Panc1 (cell line): ENCODE results near the gene HNF1B. TPM values are rescaled to one million over a fixed set of nuclear protein-coding genes. Genes with fewer than 3 reads are reported as not detected.

Source experiments
- ATAC-seq: fragments of 200-7000 bp; cut with Tn5 transposase; 2 replicates; pipeline ENCODE4 v1.9.1; 2020; ENCODE audit warnings: mild to moderate bottlenecking, moderate library complexity
- BruUV-seq: library from RNA; stranded (reverse); fragments of 400-500 nt; replicated peaks from 2 replicates; lab custom pipeline; 2021; lab: Mats Ljungman, UMichigan
- CTCF ChIA-PET: fragments of 300-600 bp; sonication (Branson Sonifier 250); formaldehyde crosslinking; loops from one replicate; lab custom pipeline; 2022; ENCODE audit warnings: antibody characterized with exemption; lab: Charles Lee
- POLR2A ChIA-PET: fragments of 300-600 bp; sonication (Branson Sonifier 250); formaldehyde crosslinking; loops from one replicate; lab custom pipeline; 2022; ENCODE audit warnings: antibody characterized with exemption; lab: Charles Lee
- DNase-seq: peaks from one replicate; pipeline ENCODE4 v3.0.0-alpha.2; 2010; ENCODE audit warnings: low read depth, low spot score
- H3K27ac ChIP-seq: 2 replicates; pipeline ENCODE4 v1.5.1; 2011; ENCODE audit warnings: mild to moderate bottlenecking, low read length, inconsistent platforms
- H3K27me3 ChIP-seq: fragments of 200-500 bp; sonication (Bioruptor generic); 2 replicates; pipeline ENCODE4 v1.6.0; 2014; ENCODE audit warnings: low read length, inconsistent platforms; ENCODE audit not compliant: control insufficient read depth, insufficient read depth
- H3K36me3 ChIP-seq: fragments of 200-500 bp; sonication (Bioruptor generic); 2 replicates; pipeline ENCODE4 v1.5.1; 2014; ENCODE audit warnings: inconsistent platforms, mild to moderate bottlenecking, low read length, moderate library complexity; ENCODE audit not compliant: control insufficient read depth, insufficient read depth
- H3K4me1 ChIP-seq: 2 replicates; pipeline ENCODE4 v1.5.1; 2011; ENCODE audit warnings: inconsistent platforms, mild to moderate bottlenecking, low read length, moderate library complexity; ENCODE audit not compliant: control insufficient read depth, insufficient read depth
- H3K4me3 ChIP-seq, 2 experiments: 2 replicates each; pipeline ENCODE4 v1.5.1; 2011 to 2012; ENCODE audit warnings: low read depth in 2 of 2, low read length in 2 of 2, mild to moderate bottlenecking in 2 of 2, inconsistent platforms in 1 of 2, moderate library complexity in 1 of 2
- H3K9me3 ChIP-seq: fragments of 200-500 bp; sonication (Bioruptor generic); 2 replicates; pipeline ENCODE4 v1.5.1; 2014; ENCODE audit warnings: low read depth, mild to moderate bottlenecking, inconsistent platforms, low read length, moderate library complexity; ENCODE audit not compliant: control insufficient read depth, insufficient read depth
- POLR2AphosphoS5 ChIP-seq: IDR thresholded peaks from 2 replicates; pipeline ENCODE4 v1.6.1; 2012; ENCODE audit warnings: mild to moderate bottlenecking, low read depth, low read length, moderate library complexity
- SIN3A ChIP-seq: IDR thresholded peaks from 2 replicates; pipeline ENCODE4 v1.6.1; 2012; ENCODE audit warnings: low read depth, mild to moderate bottlenecking, low read length, moderate library complexity, borderline replicate concordance; ENCODE audit not compliant: insufficient read depth
- TCF7L2 ChIP-seq: IDR thresholded peaks from 2 replicates; pipeline ENCODE4 v1.6.1; 2011; ENCODE audit warnings: mild to moderate bottlenecking, low read depth, low read length, inconsistent platforms
- in situ Hi-C: cut with HindIII; loops from 2 replicates; pipeline ENCODE4 v1.10.0; 2016; ENCODE audit warnings: low sequenced_read_pairs, low pct_unique_long_range_greater_than_20kb
- intact Hi-C: fragments of 100-400 bp; cut with micrococcal nuclease; formaldehyde crosslinking; loops from one replicate; pipeline ENCODE4 v1.10.0; 2022; ENCODE audit not compliant: unreplicated experiment
- total RNA-seq: library from RNA; stranded (reverse); gene quantifications from one replicate; pipeline ENCODE4 v1.2.1, GENCODE V29; 2021; ENCODE audit not compliant: unreplicated experiment
- TF ChIP-seq, protein P1 (sequence below): fragments of 450-650 bp; IDR thresholded peaks from 2 replicates; pipeline ENCODE4 v1.5.1; 2017; ENCODE audit warnings: mild to moderate bottlenecking
- TF ChIP-seq, protein P2 (sequence below), 2 experiments: IDR thresholded peaks; 2 replicates each; pipeline ENCODE4 v1.6.1; 2011 to 2012; ENCODE audit warnings: low read depth in 2 of 2, control low read depth in 1 of 2, low read length in 1 of 2, mild to moderate bottlenecking in 1 of 2, moderate library complexity in 1 of 2; ENCODE audit not compliant: insufficient read depth in 1 of 2

HNF1B gene
- total RNA-seq, 1 experiment from 2014 or later: not detected

DNA sequence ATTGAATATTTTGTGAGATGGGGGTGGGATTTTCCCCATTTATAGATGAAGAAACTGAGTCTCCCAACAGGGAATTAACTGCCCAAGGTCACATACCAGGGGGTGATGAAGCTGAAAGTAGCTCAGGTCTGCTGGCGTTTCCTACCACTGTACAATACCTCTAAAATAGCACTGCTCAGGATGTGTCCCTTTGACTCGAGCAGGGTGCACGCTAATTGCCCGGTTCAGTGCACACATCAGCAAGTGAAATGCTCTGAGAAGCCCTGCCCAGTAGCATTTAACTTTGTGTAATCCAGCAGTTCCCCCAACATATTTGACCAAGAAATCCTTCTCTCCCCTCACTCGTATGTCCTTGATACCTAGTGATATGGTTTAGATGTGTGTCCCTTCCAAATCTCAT lies 51.5 kb downstream of the HNF1B start:
- in situ Hi-C loops (no loop called here), intact Hi-C loops (no loop called here)
- Histone ChIP-seq H3K4me1 (no peaks in the 10 kb centered on the region), H3K4me3 (no peak overlapping the region), H3K27me3 (no peaks in the 10 kb centered on the region), H3K36me3 (no peaks in the 10 kb centered on the region), H3K27ac (no peak overlapping the region), H3K9me3 (no peaks in the 10 kb centered on the region)
- TF ChIP-seq SIN3A: no peak
- TF ChIP-seq TCF7L2: no peak
- TF ChIP-seq POLR2AphosphoS5: no peak
- TF ChIP-seq, protein P1, sequence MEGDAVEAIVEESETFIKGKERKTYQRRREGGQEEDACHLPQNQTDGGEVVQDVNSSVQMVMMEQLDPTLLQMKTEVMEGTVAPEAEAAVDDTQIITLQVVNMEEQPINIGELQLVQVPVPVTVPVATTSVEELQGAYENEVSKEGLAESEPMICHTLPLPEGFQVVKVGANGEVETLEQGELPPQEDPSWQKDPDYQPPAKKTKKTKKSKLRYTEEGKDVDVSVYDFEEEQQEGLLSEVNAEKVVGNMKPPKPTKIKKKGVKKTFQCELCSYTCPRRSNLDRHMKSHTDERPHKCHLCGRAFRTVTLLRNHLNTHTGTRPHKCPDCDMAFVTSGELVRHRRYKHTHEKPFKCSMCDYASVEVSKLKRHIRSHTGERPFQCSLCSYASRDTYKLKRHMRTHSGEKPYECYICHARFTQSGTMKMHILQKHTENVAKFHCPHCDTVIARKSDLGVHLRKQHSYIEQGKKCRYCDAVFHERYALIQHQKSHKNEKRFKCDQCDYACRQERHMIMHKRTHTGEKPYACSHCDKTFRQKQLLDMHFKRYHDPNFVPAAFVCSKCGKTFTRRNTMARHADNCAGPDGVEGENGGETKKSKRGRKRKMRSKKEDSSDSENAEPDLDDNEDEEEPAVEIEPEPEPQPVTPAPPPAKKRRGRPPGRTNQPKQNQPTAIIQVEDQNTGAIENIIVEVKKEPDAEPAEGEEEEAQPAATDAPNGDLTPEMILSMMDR: no peak
- TF ChIP-seq, protein P2, sequence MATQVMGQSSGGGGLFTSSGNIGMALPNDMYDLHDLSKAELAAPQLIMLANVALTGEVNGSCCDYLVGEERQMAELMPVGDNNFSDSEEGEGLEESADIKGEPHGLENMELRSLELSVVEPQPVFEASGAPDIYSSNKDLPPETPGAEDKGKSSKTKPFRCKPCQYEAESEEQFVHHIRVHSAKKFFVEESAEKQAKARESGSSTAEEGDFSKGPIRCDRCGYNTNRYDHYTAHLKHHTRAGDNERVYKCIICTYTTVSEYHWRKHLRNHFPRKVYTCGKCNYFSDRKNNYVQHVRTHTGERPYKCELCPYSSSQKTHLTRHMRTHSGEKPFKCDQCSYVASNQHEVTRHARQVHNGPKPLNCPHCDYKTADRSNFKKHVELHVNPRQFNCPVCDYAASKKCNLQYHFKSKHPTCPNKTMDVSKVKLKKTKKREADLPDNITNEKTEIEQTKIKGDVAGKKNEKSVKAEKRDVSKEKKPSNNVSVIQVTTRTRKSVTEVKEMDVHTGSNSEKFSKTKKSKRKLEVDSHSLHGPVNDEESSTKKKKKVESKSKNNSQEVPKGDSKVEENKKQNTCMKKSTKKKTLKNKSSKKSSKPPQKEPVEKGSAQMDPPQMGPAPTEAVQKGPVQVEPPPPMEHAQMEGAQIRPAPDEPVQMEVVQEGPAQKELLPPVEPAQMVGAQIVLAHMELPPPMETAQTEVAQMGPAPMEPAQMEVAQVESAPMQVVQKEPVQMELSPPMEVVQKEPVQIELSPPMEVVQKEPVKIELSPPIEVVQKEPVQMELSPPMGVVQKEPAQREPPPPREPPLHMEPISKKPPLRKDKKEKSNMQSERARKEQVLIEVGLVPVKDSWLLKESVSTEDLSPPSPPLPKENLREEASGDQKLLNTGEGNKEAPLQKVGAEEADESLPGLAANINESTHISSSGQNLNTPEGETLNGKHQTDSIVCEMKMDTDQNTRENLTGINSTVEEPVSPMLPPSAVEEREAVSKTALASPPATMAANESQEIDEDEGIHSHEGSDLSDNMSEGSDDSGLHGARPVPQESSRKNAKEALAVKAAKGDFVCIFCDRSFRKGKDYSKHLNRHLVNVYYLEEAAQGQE (IDR thresholded peaks at IDR 0.05; ENCODE audit: insufficient read depth in 1 of 2, low read depth in 2 of 2, low read length in 1 of 2): no peak
- DNase-seq: no peak
- BruUV-seq: no TSS peak
- POLR2A ChIA-PET: no interaction called here
- CTCF ChIA-PET: no interaction called here
- no peak for ATAC-seq

DNA sequence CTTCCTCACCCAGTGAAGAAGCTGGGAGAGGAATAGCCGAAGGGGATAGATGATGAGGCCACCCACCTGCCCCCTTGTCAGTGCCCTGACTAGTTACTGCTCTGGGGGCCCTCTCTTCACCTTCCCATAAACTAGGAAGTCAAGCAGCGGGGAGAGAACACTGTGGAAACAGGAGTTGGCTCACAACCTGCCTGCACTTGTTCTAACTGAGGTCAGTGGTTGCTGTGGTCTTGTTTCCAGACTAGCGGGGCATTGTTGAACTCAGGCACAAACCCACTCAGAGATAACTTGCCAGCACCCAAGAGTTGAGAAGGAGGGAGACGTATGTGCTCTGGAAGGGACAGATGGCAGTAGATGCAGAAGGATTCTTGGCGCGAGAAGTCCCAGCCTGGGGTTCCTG lies 53.1 kb downstream of the HNF1B start:
- Histone ChIP-seq H3K27me3 (no peaks in the 10 kb centered on the region), H3K4me3 (no peak overlapping the region), H3K27ac (no peak overlapping the region), H3K9me3 (no peaks in the 10 kb centered on the region), H3K4me1 (no peaks in the 10 kb centered on the region), H3K36me3 (no peaks in the 10 kb centered on the region)
- no TSS peak for BruUV-seq
- TF ChIP-seq TCF7L2: no peak
- TF ChIP-seq, protein P2 (IDR thresholded peaks at IDR 0.05; ENCODE audit: insufficient read depth in 1 of 2, low read depth in 2 of 2, low read length in 1 of 2): no peak
- TF ChIP-seq POLR2AphosphoS5: no peak
- TF ChIP-seq, protein P1: no peak
- no peak for TF ChIP-seq SIN3A
- ChIA-PET POLR2A (no interaction called here), CTCF (no interaction called here)
- no peak for DNase-seq
- intact Hi-C loops (no loop called here), in situ Hi-C loops (no loop called here)
- no peak for ATAC-seq
